Duodenal mucosa (tissue), 2 donors: Measurements from ENCODE around the gene FGF18.

Experiments
- H3K27ac ChIP-seq: one replicate; pipeline ENCODE4 v1.7.0; 2013; ENCODE audit warnings: low read depth, low read length
- H3K27me3 ChIP-seq, 2 donors: one replicate each; pipeline ENCODE4 v1.7.0; 2013; ENCODE audit warnings: low read length in 2 of 2, control low read depth in 1 of 2; ENCODE audit not compliant: insufficient read depth in 2 of 2, control insufficient read depth in 1 of 2
- H3K36me3 ChIP-seq, 2 donors: one replicate each; pipeline ENCODE4 v1.7.0; 2013; ENCODE audit warnings: low read length in 2 of 2, control low read depth in 1 of 2; ENCODE audit not compliant: insufficient read depth in 2 of 2, control insufficient read depth in 1 of 2
- H3K4me1 ChIP-seq, 2 donors: one replicate each; pipeline ENCODE4 v1.7.0; 2013; ENCODE audit warnings: low read length in 2 of 2, control low read depth in 1 of 2; ENCODE audit not compliant: insufficient read depth in 2 of 2, control insufficient read depth in 1 of 2
- H3K4me3 ChIP-seq, 2 donors: one replicate each; pipeline ENCODE4 v1.7.0; 2013; ENCODE audit warnings: low read length in 2 of 2, low read depth in 1 of 2
- H3K9ac ChIP-seq, 2 donors: one replicate each; pipeline ENCODE4 v1.7.0; 2013; ENCODE audit warnings: low read length in 2 of 2, low read depth in 1 of 2
- H3K9me3 ChIP-seq, 2 donors: one replicate each; pipeline ENCODE4 v1.7.0; 2013; ENCODE audit warnings: low read length in 2 of 2, control low read depth in 1 of 2; ENCODE audit not compliant: control insufficient read depth in 1 of 2

Gene FGF18

GRCh38 chr5:171453056-171453725 lies 33.7 kb downstream of the FGF18 start:
- H3K4me3 ChIP-seq: no peak overlapping the region
- H3K27me3 ChIP-seq: peaks cover 0 to 3% of the 10 kb centered on the region in 2 donors
- no peak overlapping the region for H3K9ac ChIP-seq
- H3K4me1 ChIP-seq: peaks cover 9 to 11% of the 10 kb centered on the region in 2 donors
- H3K27ac ChIP-seq: no peak overlapping the region
- H3K36me3 ChIP-seq: no peaks in the 10 kb centered on the region
- no peaks in the 10 kb centered on the region for H3K9me3 ChIP-seq

- Histone ChIP-seq H3K9ac (no peak overlapping the region), H3K27me3 (peaks cover 0 to 3% of the 10 kb centered on the region in 2 donors), H3K36me3 (no peaks in the 10 kb centered on the region), H3K9me3 (no peaks in the 10 kb centered on the region), H3K27ac (no peak overlapping the region), H3K4me1 (peaks cover 9 to 11% of the 10 kb centered on the region in 2 donors), H3K4me3 (no peak overlapping the region)
Observed at GRCh38 chr5:171453988-171454387, 34.5 kb downstream of the FGF18 start.

GRCh38 chr5:171454549-171454948 lies 35.1 kb downstream of the FGF18 start:
- H3K27ac ChIP-seq: no peak overlapping the region
- H3K27me3 ChIP-seq: peaks cover 0 to 3% of the 10 kb centered on the region in 2 donors
- no peak overlapping the region for H3K9ac ChIP-seq

GRCh38 chr5:171455522-171455921 lies 36.1 kb downstream of the FGF18 start:
- H3K4me1 ChIP-seq: peaks cover 0 to 4% of the 10 kb centered on the region in 2 donors
- no peak overlapping the region for H3K4me3 ChIP-seq
- H3K36me3 ChIP-seq: no peaks in the 10 kb centered on the region
- H3K27ac ChIP-seq: no peak overlapping the region
- no peak overlapping the region for H3K9ac ChIP-seq
- H3K9me3 ChIP-seq: no peaks in the 10 kb centered on the region
- peaks cover 0 to 3% of the 10 kb centered on the region in 2 donors for H3K27me3 ChIP-seq

More at GRCh38 chr5:171454549-171454948, 35.1 kb downstream of the FGF18 start:
- H3K4me1 ChIP-seq: peaks cover 8 to 11% of the 10 kb centered on the region in 2 donors
- H3K4me3 ChIP-seq: no peak overlapping the region
- no peaks in the 10 kb centered on the region for H3K36me3 ChIP-seq
- H3K9me3 ChIP-seq: no peaks in the 10 kb centered on the region

GRCh38 chr5:171457208-171457981 lies 37.9 kb downstream of the FGF18 start:
- H3K27me3 ChIP-seq: peaks cover 0 to 3% of the 10 kb centered on the region in 2 donors
- no peak overlapping the region for H3K9ac ChIP-seq
- no peak overlapping the region for H3K27ac ChIP-seq
- no peaks in the 10 kb centered on the region for H3K9me3 ChIP-seq
- no peaks in the 10 kb centered on the region for H3K36me3 ChIP-seq
- H3K4me3 ChIP-seq: no peak overlapping the region
- H3K4me1 ChIP-seq: no peaks in the 10 kb centered on the region

- H3K36me3 ChIP-seq: no peaks in the 10 kb centered on the region
- no peaks in the 10 kb centered on the region for H3K4me1 ChIP-seq
- no peak overlapping the region for H3K4me3 ChIP-seq
- H3K9me3 ChIP-seq: no peaks in the 10 kb centered on the region
- no peak overlapping the region for H3K27ac ChIP-seq
- H3K9ac ChIP-seq: no peak overlapping the region
- H3K27me3 ChIP-seq: peaks cover 0 to 6% of the 10 kb centered on the region in 2 donors
Observed at GRCh38 chr5:171459839-171460238, 40.4 kb downstream of the FGF18 start.

GRCh38 chr5:171462136-171462927 lies 42.9 kb downstream of the FGF18 start:
- Histone ChIP-seq H3K27ac (no peak overlapping the region), H3K36me3 (no peaks in the 10 kb centered on the region), H3K27me3 (peaks cover 0 to 6% of the 10 kb centered on the region in 2 donors), H3K9ac (no peak overlapping the region), H3K4me3 (no peak overlapping the region), H3K9me3 (no peaks in the 10 kb centered on the region), H3K4me1 (no peaks in the 10 kb centered on the region)

- Histone ChIP-seq H3K36me3 (no peaks in the 10 kb centered on the region), H3K27me3 (peaks cover 0 to 6% of the 10 kb centered on the region in 2 donors), H3K4me3 (no peak overlapping the region), H3K4me1 (no peaks in the 10 kb centered on the region), H3K27ac (no peak overlapping the region), H3K9me3 (no peaks in the 10 kb centered on the region), H3K9ac (no peak overlapping the region)
Observed at GRCh38 chr5:171462928-171463861, 43.7 kb downstream of the FGF18 start.

- Histone ChIP-seq H3K4me3 (no peak overlapping the region), H3K9ac (no peak overlapping the region), H3K27ac (no peak overlapping the region), H3K4me1 (no peaks in the 10 kb centered on the region), H3K27me3 (peaks cover 0 to 6% of the 10 kb centered on the region in 2 donors), H3K36me3 (no peaks in the 10 kb centered on the region), H3K9me3 (no peaks in the 10 kb centered on the region)
Observed at GRCh38 chr5:171463862-171464229, 44.4 kb downstream of the FGF18 start.
